ENCODE results near the gene LORICRIN. TPM values are rescaled to one million over a fixed set of nuclear protein-coding genes. Genes with fewer than 3 reads are reported as not detected.

LORICRIN gene, protein sequence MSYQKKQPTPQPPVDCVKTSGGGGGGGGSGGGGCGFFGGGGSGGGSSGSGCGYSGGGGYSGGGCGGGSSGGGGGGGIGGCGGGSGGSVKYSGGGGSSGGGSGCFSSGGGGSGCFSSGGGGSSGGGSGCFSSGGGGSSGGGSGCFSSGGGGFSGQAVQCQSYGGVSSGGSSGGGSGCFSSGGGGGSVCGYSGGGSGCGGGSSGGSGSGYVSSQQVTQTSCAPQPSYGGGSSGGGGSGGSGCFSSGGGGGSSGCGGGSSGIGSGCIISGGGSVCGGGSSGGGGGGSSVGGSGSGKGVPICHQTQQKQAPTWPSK
- not detected in 2 replicates for total RNA-seq (ENCODE audit: low replicate concordance)

- TF ChIP-seq, protein P1, sequence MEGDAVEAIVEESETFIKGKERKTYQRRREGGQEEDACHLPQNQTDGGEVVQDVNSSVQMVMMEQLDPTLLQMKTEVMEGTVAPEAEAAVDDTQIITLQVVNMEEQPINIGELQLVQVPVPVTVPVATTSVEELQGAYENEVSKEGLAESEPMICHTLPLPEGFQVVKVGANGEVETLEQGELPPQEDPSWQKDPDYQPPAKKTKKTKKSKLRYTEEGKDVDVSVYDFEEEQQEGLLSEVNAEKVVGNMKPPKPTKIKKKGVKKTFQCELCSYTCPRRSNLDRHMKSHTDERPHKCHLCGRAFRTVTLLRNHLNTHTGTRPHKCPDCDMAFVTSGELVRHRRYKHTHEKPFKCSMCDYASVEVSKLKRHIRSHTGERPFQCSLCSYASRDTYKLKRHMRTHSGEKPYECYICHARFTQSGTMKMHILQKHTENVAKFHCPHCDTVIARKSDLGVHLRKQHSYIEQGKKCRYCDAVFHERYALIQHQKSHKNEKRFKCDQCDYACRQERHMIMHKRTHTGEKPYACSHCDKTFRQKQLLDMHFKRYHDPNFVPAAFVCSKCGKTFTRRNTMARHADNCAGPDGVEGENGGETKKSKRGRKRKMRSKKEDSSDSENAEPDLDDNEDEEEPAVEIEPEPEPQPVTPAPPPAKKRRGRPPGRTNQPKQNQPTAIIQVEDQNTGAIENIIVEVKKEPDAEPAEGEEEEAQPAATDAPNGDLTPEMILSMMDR (IDR thresholded peaks at IDR 0.05; ENCODE audit: insufficient read depth, low read length) = no peak
- DNase-seq (ENCODE audit: low read depth) = no peak
- no peak within 1 kb of the TSS for H3K4me3 ChIP-seq (ENCODE audit: low read depth, low read length)
Observed at GRCh38 chr1:153259387-153259786, at the start of gene LORICRIN. TSS of gene LORICRIN (plus strand) at chr1:153259687. CDS start at chr1:153260950, 1,263 bp downstream.

GRCh38 chr1:153210206-153210605, 49.3 kb upstream of the LORICRIN start:
- TF ChIP-seq, protein P1 (IDR thresholded peaks at IDR 0.05; ENCODE audit: insufficient read depth, low read length) = no peak
- DNase-seq (ENCODE audit: low read depth) = no peak
- H3K4me3 ChIP-seq (ENCODE audit: low read depth, low read length) = no peak overlapping the region

- no peak for DNase-seq (ENCODE audit: low read depth)
- TF ChIP-seq, protein P1 (IDR thresholded peaks at IDR 0.05; ENCODE audit: insufficient read depth, low read length) = no peak
- H3K4me3 ChIP-seq (ENCODE audit: low read depth, low read length) = no peak overlapping the region
Observed at GRCh38 chr1:153212201-153212600, 47.3 kb upstream of the LORICRIN start.

DNA sequence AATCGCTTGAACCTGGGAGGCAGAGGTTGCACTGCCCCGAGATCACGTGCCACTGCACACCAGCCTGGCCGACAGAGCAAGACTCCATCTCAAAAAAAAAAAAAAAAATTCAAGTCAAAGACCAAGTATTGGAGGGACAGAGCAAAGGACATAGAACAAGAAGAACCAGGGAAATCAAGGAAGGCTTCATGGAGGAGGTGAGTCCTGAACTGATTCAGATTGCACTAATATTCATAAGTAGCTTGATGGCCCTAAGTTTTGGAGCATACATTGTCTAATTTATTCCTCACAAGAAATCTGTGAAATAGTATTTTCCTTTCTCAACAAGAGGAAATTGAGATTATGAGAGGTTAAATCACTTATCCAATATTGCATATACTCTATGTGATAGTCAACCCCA, 46.0 kb upstream of the LORICRIN start:
- TF ChIP-seq, protein P1 (IDR thresholded peaks at IDR 0.05; ENCODE audit: insufficient read depth, low read length) = no peak
- no peak for DNase-seq (ENCODE audit: low read depth)
- H3K4me3 ChIP-seq (ENCODE audit: low read depth, low read length) = no peak overlapping the region

DNA sequence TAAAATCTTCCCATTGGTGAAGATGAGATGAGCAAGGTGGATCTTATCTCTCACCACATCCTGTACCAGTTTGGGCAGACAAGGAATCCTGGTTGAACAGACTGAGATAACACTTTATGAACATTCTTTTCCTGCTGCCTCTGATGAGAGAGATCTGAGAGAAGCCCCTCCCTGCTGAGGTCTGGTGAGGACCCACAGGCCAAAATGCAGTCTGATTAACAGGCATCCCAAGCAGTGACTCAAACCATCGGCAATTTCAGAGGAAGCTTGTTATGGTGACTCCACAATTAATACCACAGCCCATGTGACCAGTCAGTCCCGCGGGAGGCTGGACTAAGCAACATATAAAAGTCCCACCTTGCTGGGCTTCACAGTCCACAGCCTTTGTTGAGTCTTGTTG, 42.3 kb upstream of the LORICRIN start, which contains the start of gene PRR9:
Gene PRR9, plus strand, starts transcription at position 373 of the 400 bp plus-strand sequence. CDS start 561 bp downstream, outside the sequence.
- no peak for DNase-seq (ENCODE audit: low read depth)
- H3K4me3 ChIP-seq (ENCODE audit: low read depth, low read length) = no peak within 1 kb of the TSS
- TF ChIP-seq, protein P1 (IDR thresholded peaks at IDR 0.05; ENCODE audit: insufficient read depth, low read length) = no peak

DNA sequence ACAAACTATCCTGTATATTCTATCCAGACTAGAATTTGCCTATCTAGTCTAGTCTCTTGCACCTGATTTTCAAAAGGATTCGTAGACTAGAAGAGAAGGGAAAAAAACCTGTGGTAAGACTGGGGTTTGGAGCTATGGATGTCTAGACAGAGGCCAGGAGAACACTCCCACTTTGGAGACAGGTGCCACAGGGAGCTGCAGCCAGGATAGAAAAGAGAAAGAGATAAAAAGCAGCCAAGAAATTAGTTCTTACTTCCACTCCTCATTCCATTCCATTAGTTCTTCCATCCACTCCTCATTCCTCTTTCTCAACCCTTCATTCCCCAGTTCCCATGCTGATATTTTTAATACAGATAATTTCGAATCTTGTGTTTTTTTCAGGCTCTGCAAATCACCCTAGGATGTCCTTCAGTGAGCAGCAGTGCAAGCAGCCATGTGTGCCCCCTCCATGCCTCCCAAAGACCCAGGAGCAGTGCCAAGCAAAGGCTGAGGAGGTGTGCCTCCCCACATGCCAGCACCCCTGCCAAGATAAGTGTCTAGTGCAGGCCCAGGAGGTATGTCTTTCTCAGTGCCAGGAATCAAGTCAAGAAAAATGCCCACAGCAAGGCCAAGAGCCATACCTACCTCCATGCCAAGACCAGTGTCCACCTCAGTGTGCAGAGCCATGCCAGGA, 41.6 kb upstream of the LORICRIN start:
- no peak for DNase-seq (ENCODE audit: low read depth)
- TF ChIP-seq, protein P1 (IDR thresholded peaks at IDR 0.05; ENCODE audit: insufficient read depth, low read length) = no peak
- H3K4me3 ChIP-seq (ENCODE audit: low read depth, low read length) = no peak overlapping the region
